H1 (cell line): Measurements from ENCODE around the gene ZFAND5. TPM values are rescaled to one million over a fixed set of nuclear protein-coding genes. Genes with fewer than 3 reads are reported as not detected.

ENCODE experiments used
- CTCF ChIA-PET: fragments of 300-600 bp; sonication (Branson Sonifier 250); formaldehyde crosslinking; loops from one replicate; lab custom pipeline; 2021; ENCODE audit not compliant: partially characterized antibody; lab: Charles Lee
- POLR2A ChIA-PET: fragments of 300-600 bp; sonication (Branson Sonifier 250); formaldehyde crosslinking; loops from one replicate; lab custom pipeline; 2021; ENCODE audit warnings: inconsistent platforms; ENCODE audit not compliant: partially characterized antibody; lab: Charles Lee
- DNase-seq, 2 experiments: peaks; one replicate each; pipeline versions ENCODE4 v3.0.0 to v3.0.0-alpha.2; 2010 to 2022; ENCODE audit warnings: low spot score in 2 of 2, low read depth in 1 of 2, mixed read lengths in 1 of 2
- FAIRE-seq: peaks from 2 replicates; lab custom pipeline; 2011; peaks lifted over from hg19 to GRCh38; lab: Jason Lieb, UNC
- H2AFZ ChIP-seq: 2 replicates; pipeline ENCODE4 v1.8.1; 2012; ENCODE audit warnings: low read length, inconsistent platforms
- H2AK5ac ChIP-seq: 2 replicates; pipeline ENCODE4 v1.6.1; 2013; ENCODE audit warnings: low read depth, low read length
- H2BK120ac ChIP-seq: replicated peaks from 2 replicates; pipeline ENCODE3; 2013; ENCODE audit warnings: low read depth, low read length, inconsistent platforms
- H2BK12ac ChIP-seq: 2 replicates; pipeline ENCODE4 v1.6.1; 2013; ENCODE audit warnings: low read depth, low read length
- H2BK15ac ChIP-seq: 2 replicates; pipeline ENCODE4 v1.6.1; 2013; ENCODE audit warnings: low read length
- H2BK20ac ChIP-seq: 2 replicates; pipeline ENCODE4 v1.6.1; 2013; ENCODE audit warnings: low read length
- H2BK5ac ChIP-seq: 2 replicates; pipeline ENCODE4 v1.6.1; 2013; ENCODE audit warnings: low read depth, low read length
- H3K14ac ChIP-seq: 2 replicates; pipeline ENCODE4 v1.6.1; 2013; ENCODE audit warnings: inconsistent platforms; ENCODE audit not compliant: insufficient read length
- H3K18ac ChIP-seq: 2 replicates; pipeline ENCODE4 v1.6.1; 2013; ENCODE audit warnings: low read length; ENCODE audit errors: extremely low read depth
- H3K23ac ChIP-seq: 2 replicates; pipeline ENCODE4 v1.6.1; 2013; ENCODE audit warnings: inconsistent platforms; ENCODE audit not compliant: insufficient read length
- H3K23me2 ChIP-seq: 2 replicates; pipeline ENCODE4 v1.6.1; 2013; ENCODE audit warnings: low read depth, low read length
- H3K27ac ChIP-seq: 2 replicates; pipeline ENCODE4 v1.6.1; 2011; ENCODE audit warnings: low read depth, low read length, inconsistent platforms
- H3K27me3 ChIP-seq, 4 experiments: replicated peaks in 1 of 4; 1 replicate in 1 of 4; 2 replicates in 3 of 4; pipeline versions ENCODE4 v1.6.1 to v1.8.1; 2011 to 2013; ENCODE audit warnings: low read length in 3 of 4, mild to moderate bottlenecking in 3 of 4, inconsistent platforms in 2 of 4, mixed read lengths in 2 of 4, moderate library complexity in 1 of 4; ENCODE audit not compliant: control insufficient read depth in 3 of 4, insufficient read depth in 3 of 4; ENCODE audit errors: extremely low read depth in 1 of 4
- H3K36me3 ChIP-seq, 4 experiments: 2 replicates each; pipeline versions ENCODE4 v1.6.1 to v1.8.1; 2011 to 2013; ENCODE audit warnings: mild to moderate bottlenecking in 4 of 4, low read length in 3 of 4, moderate library complexity in 2 of 4, control low read depth in 1 of 4, inconsistent platforms in 1 of 4; ENCODE audit not compliant: insufficient read depth in 4 of 4, control insufficient read depth in 2 of 4
- H3K4ac ChIP-seq: replicated peaks from 2 replicates; pipeline ENCODE3; 2013; ENCODE audit warnings: low read length, low read depth, mixed read lengths, inconsistent platforms; ENCODE audit not compliant: insufficient read length
- H3K4me1 ChIP-seq, 4 experiments: replicated peaks in 1 of 4; 1 replicate in 1 of 4; 2 replicates in 3 of 4; pipeline versions ENCODE4 v1.6.1 to v1.8.1; 2011 to 2013; ENCODE audit warnings: low read length in 3 of 4, inconsistent platforms in 2 of 4, mixed read lengths in 1 of 4; ENCODE audit not compliant: insufficient read depth in 4 of 4, control insufficient read depth in 3 of 4
- H3K4me2 ChIP-seq, 2 experiments: 2 replicates each; pipeline versions ENCODE4 v1.6.1 to v1.8.1; 2011 to 2013; ENCODE audit warnings: low read depth in 2 of 2, low read length in 2 of 2, control low read depth in 1 of 2, inconsistent platforms in 1 of 2, mild to moderate bottlenecking in 1 of 2; ENCODE audit not compliant: insufficient read depth in 1 of 2
- H3K4me3 ChIP-seq, 4 experiments: fragments of 200-600, 300-600 bp in 1 of 4; sonication (generic), shearing (Covaris generic), sonication (Bioruptor Twin) in 1 of 4; 2 replicates each; pipeline versions ENCODE4 v1.5.1 to v1.8.1; 2011 to 2016; ENCODE audit warnings: low read length in 4 of 4, low read depth in 3 of 4, control low read depth in 2 of 4, inconsistent platforms in 2 of 4, mild to moderate bottlenecking in 2 of 4, mixed read lengths in 1 of 4, moderate library complexity in 1 of 4; ENCODE audit not compliant: insufficient read depth in 2 of 4; ENCODE audit errors: extremely low read depth in 1 of 4
- H3K56ac ChIP-seq: replicated peaks from 2 replicates; pipeline ENCODE3; 2013; ENCODE audit warnings: low read depth, mild to moderate bottlenecking, mixed read lengths, low read length, inconsistent platforms; ENCODE audit not compliant: insufficient read length
- H3K79me1 ChIP-seq: 2 replicates; pipeline ENCODE4 v1.6.1; 2013; ENCODE audit warnings: low read depth, low read length, control low read depth
- H3K79me2 ChIP-seq, 2 experiments: 2 replicates each; pipeline versions ENCODE4 v1.6.1 to v1.8.1; 2012 to 2013; ENCODE audit warnings: low read length in 2 of 2, mild to moderate bottlenecking in 2 of 2, inconsistent platforms in 1 of 2; ENCODE audit not compliant: insufficient read depth in 2 of 2, control insufficient read depth in 1 of 2
- H3K9ac ChIP-seq, 4 experiments: replicated peaks in 1 of 4; 1 replicate in 1 of 4; 2 replicates in 3 of 4; pipeline versions ENCODE4 v1.6.1 to v1.8.1; 2011 to 2013; ENCODE audit warnings: low read depth in 3 of 4, low read length in 3 of 4, control low read depth in 2 of 4, mild to moderate bottlenecking in 2 of 4, moderate library complexity in 2 of 4, inconsistent platforms in 1 of 4; ENCODE audit errors: extremely low read depth in 1 of 4
- H3K9me3 ChIP-seq, 2 experiments: 2 replicates each; pipeline versions ENCODE4 v1.6.1 to v1.8.1; 2012 to 2013; ENCODE audit warnings: mild to moderate bottlenecking in 2 of 2, moderate library complexity in 2 of 2, control low read depth in 1 of 2, inconsistent platforms in 1 of 2, low read depth in 1 of 2, low read length in 1 of 2, mixed read lengths in 1 of 2; ENCODE audit not compliant: insufficient read depth in 2 of 2
- H4K20me1 ChIP-seq, 2 experiments: replicated peaks in 1 of 2; 2 replicates each; pipeline versions ENCODE3 to v1.8.1; 2011 to 2013; ENCODE audit warnings: inconsistent platforms in 2 of 2, low read length in 2 of 2, mild to moderate bottlenecking in 1 of 2; ENCODE audit not compliant: insufficient read depth in 2 of 2, control insufficient read depth in 1 of 2
- H4K5ac ChIP-seq: 2 replicates; pipeline ENCODE4 v1.6.1; 2013; ENCODE audit warnings: low read length, low read depth, mixed read lengths, inconsistent platforms; ENCODE audit not compliant: insufficient read length
- H4K8ac ChIP-seq: 2 replicates; pipeline ENCODE4 v1.8.0; 2013; ENCODE audit warnings: mild to moderate bottlenecking, moderate library complexity, low read length, inconsistent platforms; ENCODE audit not compliant: insufficient read depth; ENCODE audit errors: extremely low read depth
- H4K91ac ChIP-seq: replicated peaks from 2 replicates; pipeline ENCODE3; 2013; ENCODE audit warnings: low read length, mixed read lengths, inconsistent platforms; ENCODE audit not compliant: insufficient read length
- RFX5 ChIP-seq: IDR thresholded peaks from 2 replicates; pipeline ENCODE4 v1.6.1; 2011; ENCODE audit warnings: low read depth, low read length, improper control_type of control experiment, borderline replicate concordance
- WGBS, 2 experiments: shearing (Covaris generic) in 1 of 2; methylation state at CpG; one replicate each; pipeline versions ENCODE4 v1.1.6 to v1.1.7; 2013 to 2015; ENCODE audit warnings: low lambda C conversion rate in 2 of 2, mixed read lengths in 2 of 2, inconsistent platforms in 1 of 2, low coverage in 1 of 2, missing lambda C conversion rate in 1 of 2; ENCODE audit not compliant: insufficient replicate concordance in 2 of 2, insufficient coverage in 1 of 2, insufficient read length in 1 of 2; ENCODE audit errors: extremely low coverage in 1 of 2, missing lambda C conversion rate in 1 of 2; 5-methylcytosine and 5-hydroxymethylcytosine counted together
- polyA plus RNA-seq, 7 experiments: library from polyadenylated mRNA; depleted of rRNA in 3 of 7; stranded (reverse) in 5 of 7; unstranded in 2 of 7; fragments of >200 nt in 5 of 7; fragments of 200-250 nt in 2 of 7; gene quantifications; 1 replicate in 5 of 7; 2 replicates in 1 of 7; 4 replicates in 1 of 7; pipeline versions ENCODE4 v1.2.1 to v1.2.3, GENCODE V29; 2011 to 2013; ENCODE audit warnings: missing spikeins in 2 of 7, mixed read lengths in 2 of 7
- total RNA-seq: library from RNA; stranded (reverse); fragmentation: NEBNext Ultra II Directional; extraction: Animal tissue kit (Norgen Biotek cat#: 25700); gene quantifications from 2 replicates; pipeline ENCODE4 v1.2.1, GENCODE V29; 2021

ZFAND5 gene
- total and polyA plus RNA-seq, 2 of the 8 experiments (the other 6 are each of a cell fraction or from before 2014, with no cell fraction given), result 76.7 to 225 TPM

GRCh38 chr9:72377041-72377440 lies 12.0 kb upstream of the ZFAND5 start:
- Histone ChIP-seq H3K4me3 (no peak overlapping the region), H2AK5ac (no peak overlapping the region), H3K36me3 (no peaks in the 10 kb centered on the region), H3K9ac (no peak overlapping the region), H4K20me1 (no peaks in the 10 kb centered on the region), H3K27ac (no peak overlapping the region), H3K14ac (no peak overlapping the region), H3K27me3 (no peaks in the 10 kb centered on the region), H2BK12ac (no peak overlapping the region), H3K18ac (no peak overlapping the region), H3K4me1 (no peaks in the 10 kb centered on the region; a peak in 1 of 7 replicates), H4K91ac (no peak overlapping the region), H2BK20ac (no peak overlapping the region), H4K8ac (no peak overlapping the region), H4K5ac (no peak overlapping the region), H3K23ac (no peak overlapping the region), H3K9me3 (no peaks in the 10 kb centered on the region), H2BK15ac (no peak overlapping the region), H3K4me2 (no peak overlapping the region), H2AFZ (no peak overlapping the region), H3K4ac (no peak overlapping the region), H3K56ac (no peak overlapping the region), H3K23me2 (no peaks in the 10 kb centered on the region), H2BK120ac (no peak overlapping the region), H2BK5ac (no peak overlapping the region), H3K79me1 (no peaks in the 10 kb centered on the region), H3K79me2 (no peaks in the 10 kb centered on the region)
- no peak for TF ChIP-seq RFX5
- ChIA-PET CTCF (no interaction called here), POLR2A (interaction anchor here (3.1 kb wide), 1 partner anchor 11 kb away, joined by 13 read pairs; the partner anchor contains the start of gene ZFAND5)
- FAIRE-seq (no peak), DNase-seq (no peak)
- WGBS, 2 experiments, result 87% methylated on average over 4 of the region's 4 CpGs; no CpG with 5 or more reads in 1 of the 2 experiments
